ENCODE data around the gene TENM3.

TENM3 gene

GRCh38 chr4:182582245-182582644, 339.0 kb downstream of the TENM3 start:
- no peak for DNase-seq (ENCODE audit: extremely low read depth, low read depth)
- TF ChIP-seq, protein P1, sequence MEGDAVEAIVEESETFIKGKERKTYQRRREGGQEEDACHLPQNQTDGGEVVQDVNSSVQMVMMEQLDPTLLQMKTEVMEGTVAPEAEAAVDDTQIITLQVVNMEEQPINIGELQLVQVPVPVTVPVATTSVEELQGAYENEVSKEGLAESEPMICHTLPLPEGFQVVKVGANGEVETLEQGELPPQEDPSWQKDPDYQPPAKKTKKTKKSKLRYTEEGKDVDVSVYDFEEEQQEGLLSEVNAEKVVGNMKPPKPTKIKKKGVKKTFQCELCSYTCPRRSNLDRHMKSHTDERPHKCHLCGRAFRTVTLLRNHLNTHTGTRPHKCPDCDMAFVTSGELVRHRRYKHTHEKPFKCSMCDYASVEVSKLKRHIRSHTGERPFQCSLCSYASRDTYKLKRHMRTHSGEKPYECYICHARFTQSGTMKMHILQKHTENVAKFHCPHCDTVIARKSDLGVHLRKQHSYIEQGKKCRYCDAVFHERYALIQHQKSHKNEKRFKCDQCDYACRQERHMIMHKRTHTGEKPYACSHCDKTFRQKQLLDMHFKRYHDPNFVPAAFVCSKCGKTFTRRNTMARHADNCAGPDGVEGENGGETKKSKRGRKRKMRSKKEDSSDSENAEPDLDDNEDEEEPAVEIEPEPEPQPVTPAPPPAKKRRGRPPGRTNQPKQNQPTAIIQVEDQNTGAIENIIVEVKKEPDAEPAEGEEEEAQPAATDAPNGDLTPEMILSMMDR (IDR thresholded peaks at IDR 0.05; ENCODE audit: low read depth, low read length): no peak

GRCh38 chr4:182583703-182584415, 340.7 kb downstream of the TENM3 start:
- TF ChIP-seq, protein P1 (IDR thresholded peaks at IDR 0.05; ENCODE audit: low read depth, low read length): no peak
- DNase-seq (ENCODE audit: extremely low read depth, low read depth): no peak

DNA sequence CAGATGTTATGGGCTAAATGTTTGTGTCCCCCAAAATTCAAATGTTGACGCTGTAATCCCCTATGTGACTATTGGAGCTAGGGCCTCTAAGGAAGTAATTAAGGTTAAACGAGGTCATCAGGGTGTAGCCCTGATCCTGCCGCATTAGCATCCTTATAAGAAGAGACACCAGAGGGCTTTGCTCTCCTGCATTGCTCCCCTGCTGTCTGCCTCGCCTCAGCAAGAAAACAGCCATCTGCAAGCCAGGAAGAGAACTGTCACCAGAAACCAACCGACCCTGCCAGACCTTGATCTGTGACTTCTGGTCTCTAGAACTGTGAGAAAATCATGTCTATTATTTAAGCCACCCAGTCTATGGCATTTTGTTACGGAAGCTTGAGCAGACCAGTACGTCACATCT, 342.1 kb downstream of the TENM3 start:
- TF ChIP-seq, protein P1 (IDR thresholded peaks at IDR 0.05; ENCODE audit: low read depth, low read length): no peak
- DNase-seq (ENCODE audit: extremely low read depth, low read depth): no peak

DNA sequence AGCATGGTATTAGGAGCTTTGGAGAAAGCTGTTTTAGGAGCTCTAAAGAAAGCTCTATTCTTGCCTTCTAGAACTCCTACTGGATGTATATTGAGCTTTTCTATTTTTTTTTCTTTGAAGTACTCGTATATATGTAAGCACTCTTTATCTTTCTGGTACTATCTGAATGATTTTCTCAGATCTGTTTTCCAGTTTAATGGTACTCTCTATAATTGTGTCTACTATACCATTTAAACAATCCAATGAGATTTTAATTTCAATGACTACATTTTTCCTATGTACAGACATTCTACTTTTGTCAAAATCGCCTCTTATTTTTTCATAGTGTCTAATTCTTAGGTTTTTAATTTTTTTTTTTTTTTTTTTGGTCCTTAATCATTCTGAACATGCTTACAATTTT, 345.9 kb downstream of the TENM3 start:
- DNase-seq (ENCODE audit: extremely low read depth, low read depth): no peak
- TF ChIP-seq, protein P1 (IDR thresholded peaks at IDR 0.05; ENCODE audit: low read depth, low read length): no peak

DNA sequence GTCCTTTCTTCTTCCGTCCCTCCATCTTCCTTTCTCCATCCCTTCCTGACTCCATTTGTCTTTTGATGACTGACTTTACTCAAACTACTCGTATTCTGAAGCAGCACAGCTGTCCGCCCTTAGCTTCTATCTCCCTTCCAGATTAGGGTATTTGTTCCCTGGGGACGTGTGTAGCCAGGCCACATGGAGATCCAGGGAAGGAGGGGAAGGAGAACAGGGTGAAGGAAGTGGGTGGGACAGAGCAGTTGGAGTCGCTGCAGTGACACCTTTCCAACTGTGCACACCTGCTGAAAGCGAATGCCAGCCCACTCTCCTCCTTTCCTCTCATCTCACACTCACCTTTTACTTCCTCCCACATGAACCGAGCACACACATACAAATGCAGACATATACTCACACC, 350.2 kb downstream of the TENM3 start:
- TF ChIP-seq, protein P1 (IDR thresholded peaks at IDR 0.05; ENCODE audit: low read depth, low read length): no peak
- no peak for DNase-seq (ENCODE audit: extremely low read depth, low read depth)

- no peak for DNase-seq (ENCODE audit: extremely low read depth, low read depth)
Observed at GRCh38 chr4:182593864-182594263, 350.7 kb downstream of the TENM3 start.

GRCh38 chr4:182600093-182600492, 356.9 kb downstream of the TENM3 start:
- DNase-seq (ENCODE audit: extremely low read depth, low read depth): no peak
- TF ChIP-seq, protein P1 (IDR thresholded peaks at IDR 0.05; ENCODE audit: low read depth, low read length): no peak

More at GRCh38 chr4:182593864-182594263, 350.7 kb downstream of the TENM3 start:
- TF ChIP-seq, protein P1 (IDR thresholded peaks at IDR 0.05; ENCODE audit: low read depth, low read length): no peak
